ENCODE data around the gene COMMD7. TPM values are rescaled to one million over a fixed set of nuclear protein-coding genes. Genes with fewer than 3 reads are reported as not detected.
"Not testable (repeated sequence)": the region's sequence is repeated elsewhere in the genome, so short reads cannot be mapped to it uniquely, and the experiment has no call there.

COMMD7 gene
- total RNA-seq, 2 experiments from 2014 or later = 35.9 to 38.8 TPM

GRCh38 chr20:32751293-32751692 is 8.0 kb upstream of the COMMD7 start:
- DNase-seq (no peak), ATAC-seq (no peak)
- Mint-ChIP-seq H3K9me3 (ENCODE audit: low read depth) (no peaks in the 10 kb centered on the region), H3K4me1 (peaks cover 7% of the 10 kb centered on the region), H3K27me3 (no peaks in the 10 kb centered on the region), H3K36me3 (ENCODE audit: low read depth) (no peaks in the 10 kb centered on the region), H3K4me3 (no peak overlapping the region), H3K27ac (no peak overlapping the region)
- ChIA-PET POLR2A (no interaction called here), CTCF (no interaction called here)
- intact Hi-C loops (cut with DNase I, micrococcal nuclease) = no loop called here

DNA sequence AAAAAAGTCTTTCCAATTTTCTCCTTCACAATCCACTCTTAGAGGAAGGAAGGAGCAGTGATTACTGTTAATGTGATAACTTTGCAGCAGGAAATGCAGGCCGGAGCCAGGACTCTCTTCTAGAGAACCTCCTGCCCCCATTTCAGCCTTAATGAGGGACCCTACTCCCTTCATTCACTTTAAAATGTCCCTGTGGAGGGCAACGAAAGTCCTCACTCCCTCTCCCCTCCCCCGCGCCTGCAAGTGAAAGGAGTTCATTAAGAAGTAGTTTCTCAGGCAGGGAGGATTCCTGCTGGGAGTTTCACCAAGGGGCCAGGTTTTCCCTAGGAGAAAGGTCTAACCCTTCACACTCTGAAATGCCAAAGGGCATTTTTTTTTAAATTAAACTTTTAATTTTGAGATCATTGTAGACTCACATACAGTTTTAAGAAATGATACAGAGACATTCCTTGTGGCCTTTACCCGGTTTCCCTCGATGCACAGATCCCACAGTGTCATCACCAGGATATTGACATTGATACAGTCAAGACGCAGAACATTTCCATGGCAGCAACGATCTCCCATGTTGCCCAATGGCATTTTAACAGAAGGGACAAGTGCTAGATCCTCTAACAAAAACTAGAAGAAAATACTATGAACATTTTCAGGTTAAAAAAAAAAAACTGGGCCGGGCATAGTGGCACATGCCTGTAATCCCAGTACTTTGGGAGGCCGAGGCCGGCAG is 6.8 kb upstream of the COMMD7 start:
- intact Hi-C loops (cut with DNase I, micrococcal nuclease) = no loop called here
- Mint-ChIP-seq H3K27me3 (no peaks in the 10 kb centered on the region), H3K4me3 (no peak overlapping the region), H3K9me3 (ENCODE audit: low read depth) (no peaks in the 10 kb centered on the region), H3K36me3 (ENCODE audit: low read depth) (no peaks in the 10 kb centered on the region), H3K27ac (no peak overlapping the region), H3K4me1 (peaks cover 8% of the 10 kb centered on the region)
- POLR2A ChIA-PET = no interaction called here
- CTCF ChIA-PET = no interaction called here
- ATAC-seq (no peak), DNase-seq (no peak)

DNA sequence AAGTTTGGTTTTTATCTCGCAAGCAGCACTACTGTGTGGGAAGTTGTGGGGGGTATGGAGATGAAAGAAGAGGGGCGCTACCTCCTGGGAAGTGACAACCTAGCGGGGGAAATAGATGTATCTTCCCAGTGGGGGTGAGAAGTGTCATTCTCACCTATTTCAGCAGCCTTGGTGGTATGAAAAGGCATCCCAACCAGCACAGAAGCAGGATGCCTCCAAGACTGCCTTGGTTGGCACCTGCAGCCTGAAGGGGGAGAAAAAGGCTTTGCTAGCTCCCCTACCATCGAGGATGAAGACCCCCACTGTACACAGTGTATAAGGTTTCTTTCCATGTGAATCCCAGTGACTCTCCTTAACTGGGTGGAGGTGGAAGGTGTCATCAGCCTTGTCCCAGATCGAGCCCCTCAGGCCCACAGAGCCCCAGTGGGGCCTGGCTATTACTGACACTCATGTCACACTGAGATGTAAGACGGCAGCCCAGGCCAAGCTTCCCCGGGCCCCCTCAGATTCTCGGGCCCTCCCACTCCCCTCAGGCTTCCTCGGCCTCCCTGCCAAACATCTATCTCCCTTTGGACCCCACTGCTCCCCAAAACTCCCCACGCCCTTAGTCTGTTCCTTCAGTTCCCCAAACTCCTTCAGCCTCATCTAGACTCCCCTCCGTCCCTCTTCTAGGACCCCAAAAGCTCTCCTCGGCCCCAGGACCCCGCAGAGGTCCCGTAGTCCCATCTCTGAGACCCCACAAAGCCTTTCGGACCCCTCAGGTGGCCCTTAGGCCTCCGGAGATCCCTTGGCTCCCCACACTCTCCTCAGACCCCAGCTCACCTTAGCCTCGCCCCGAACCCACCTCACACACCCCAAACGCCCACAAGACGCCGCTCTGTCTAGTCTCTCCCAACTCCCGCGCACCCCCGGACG is 688 bp downstream of the COMMD7 start:
- ATAC-seq = peak; percentile 20
- H3K4me3 Mint-ChIP-seq = peak overlapping the region; percentile 93
- CTCF ChIA-PET = interaction anchor here (0.5 to 2.5 kb wide), 9 partner anchors 10 to 327 kb away, joined by 3 to 20 read pairs (median 3); no protein-coding TSS in a partner anchor
- no peaks in the 10 kb centered on the region for H3K27me3 Mint-ChIP-seq
- H3K27ac Mint-ChIP-seq = peak overlapping the region; percentile 96
- intact Hi-C loops (cut with DNase I, micrococcal nuclease) = loop anchor here in 1 of 2 experiments (1.0 to 5.0 kb wide), 5 partner anchors 20 to 225 kb away; partner anchors contain the start of gene DNMT3B
- peak; percentile 46 for DNase-seq
- H3K9me3 Mint-ChIP-seq (ENCODE audit: low read depth) = no peaks in the 10 kb centered on the region
- POLR2A ChIA-PET = interaction anchor here (0.5 to 0.9 kb wide), 3 partner anchors 18 to 811 kb away, joined by 3 read pairs; no protein-coding TSS in a partner anchor
- H3K4me1 Mint-ChIP-seq = peaks cover 38% of the 10 kb centered on the region
- H3K36me3 Mint-ChIP-seq (ENCODE audit: low read depth) = no peaks in the 10 kb centered on the region

DNA sequence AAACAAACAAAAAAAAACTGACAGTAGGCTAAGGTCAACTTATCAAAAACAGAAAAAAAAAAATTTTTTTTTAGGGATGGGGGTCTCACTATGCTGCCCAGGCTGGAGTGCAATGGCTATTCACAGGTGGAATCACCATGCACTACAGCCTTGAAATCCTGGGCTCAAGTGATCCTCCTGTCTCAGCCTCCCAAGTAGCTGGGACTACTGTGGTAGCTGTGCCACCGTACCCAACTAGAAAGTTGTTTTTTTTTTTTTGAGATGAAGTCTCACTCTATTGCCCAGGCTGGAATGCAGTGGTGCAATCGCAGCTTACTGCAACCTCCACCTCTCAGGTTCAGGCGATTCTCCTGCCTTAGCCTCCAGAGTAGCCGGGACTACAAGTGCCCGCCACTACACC is 2.1 kb downstream of the COMMD7 start:
- H3K9me3 Mint-ChIP-seq (ENCODE audit: low read depth) = no peaks in the 10 kb centered on the region

GRCh38 chr20:32737371-32738223 is 5.7 kb downstream of the COMMD7 start:
- H3K4me3 Mint-ChIP-seq = no peak overlapping the region
- CTCF ChIA-PET = interaction anchor here (0.6 to 2.8 kb wide), 5 partner anchors 36 to 518 kb away, joined by 3 to 13 read pairs (median 4); no protein-coding TSS in a partner anchor
- intact Hi-C loops (cut with DNase I, micrococcal nuclease) = loop anchor here in 1 of 2 experiments (5.0 kb wide), 1 partner anchor 35 kb away; no protein-coding TSS in a partner anchor
- peaks cover 39% of the 10 kb centered on the region for H3K4me1 Mint-ChIP-seq
- POLR2A ChIA-PET = interaction anchor here (0.5 to 0.6 kb wide), 2 partner anchors 74 to 953 kb away, joined by 3 to 4 read pairs; no protein-coding TSS in a partner anchor
- DNase-seq = peak; percentile 59
- H3K27ac Mint-ChIP-seq = peak overlapping the region; percentile 76
- peak; percentile 90 for ATAC-seq
- H3K36me3 Mint-ChIP-seq (ENCODE audit: low read depth) = peaks cover 3% of the 10 kb centered on the region
- H3K9me3 Mint-ChIP-seq (ENCODE audit: low read depth) = no peaks in the 10 kb centered on the region
- no peaks in the 10 kb centered on the region for H3K27me3 Mint-ChIP-seq

More for the DNA sequence above, 2.1 kb downstream of the COMMD7 start:
- ATAC-seq (no peak), DNase-seq (no peak)
- intact Hi-C loops (cut with DNase I, micrococcal nuclease) = loop anchor here in 1 of 2 experiments (5.0 kb wide), 3 partner anchors 159 to 226 kb away; no protein-coding TSS in a partner anchor
- Mint-ChIP-seq H3K27me3 (no peaks in the 10 kb centered on the region), H3K4me1 (peaks cover 49% of the 10 kb centered on the region), H3K36me3 (ENCODE audit: low read depth) (peaks cover under 1% of the 10 kb centered on the region), H3K27ac (no peak overlapping the region), H3K4me3 (no peak overlapping the region)
- ChIA-PET CTCF (interaction anchor here (0.9 to 1.0 kb wide), 2 partner anchors 9 to 32 kb away, joined by 3 read pairs; no protein-coding TSS in a partner anchor), POLR2A (no interaction called here)

DNA sequence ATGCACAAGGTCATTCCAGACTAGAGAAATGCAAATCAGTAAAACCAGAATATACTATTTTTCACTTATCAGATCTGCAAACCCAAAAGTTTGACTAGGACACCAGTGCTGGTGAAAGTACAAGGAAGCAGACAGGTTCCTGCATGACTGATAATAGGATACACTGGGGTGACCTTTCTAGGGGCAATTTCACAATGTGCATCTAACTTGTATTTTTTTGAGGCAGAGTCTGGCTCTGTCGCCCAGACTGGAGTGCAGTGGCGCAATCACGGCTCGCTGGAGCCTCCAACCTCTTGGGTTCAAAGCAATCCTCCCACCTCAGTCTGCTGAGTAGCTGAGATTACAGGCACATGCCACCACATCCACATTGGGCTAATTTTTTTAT is 11.4 kb downstream of the COMMD7 start:
- Mint-ChIP-seq H3K9me3 (ENCODE audit: low read depth) (no peaks in the 10 kb centered on the region), H3K27ac (no peak overlapping the region), H3K36me3 (ENCODE audit: low read depth) (peaks cover 3% of the 10 kb centered on the region), H3K4me1 (peaks cover 27% of the 10 kb centered on the region), H3K27me3 (no peaks in the 10 kb centered on the region), H3K4me3 (no peak overlapping the region)
- ChIA-PET CTCF (interaction anchor here (0.7 to 2.1 kb wide), 3 partner anchors 10 to 58 kb away, joined by 3 to 10 read pairs (median 5); no protein-coding TSS in a partner anchor), POLR2A (no interaction called here)
- DNase-seq (peak; percentile 41), ATAC-seq (peak; percentile 60)
- intact Hi-C loops (cut with DNase I, micrococcal nuclease) = no loop called here

DNA sequence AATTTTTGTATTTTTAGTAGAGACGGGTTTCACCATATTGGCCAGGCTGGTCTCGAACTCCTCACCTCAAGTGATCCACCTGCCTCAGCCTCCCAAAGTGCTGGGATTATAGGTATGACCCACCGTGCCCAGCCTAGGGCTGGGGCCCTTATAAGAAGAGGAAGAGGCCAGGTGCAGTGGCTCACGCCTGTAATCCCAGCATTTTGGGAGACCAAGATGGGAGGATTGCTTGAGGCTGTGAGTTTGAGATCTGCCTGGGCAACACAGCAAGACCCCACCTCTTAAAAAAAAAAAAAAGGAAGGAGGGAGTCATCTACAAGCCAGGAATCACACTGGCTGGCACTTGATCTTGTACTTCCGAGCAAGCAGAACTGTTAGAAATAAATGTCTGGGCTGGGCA is 13.9 kb downstream of the COMMD7 start:
- peaks cover 14% of the 10 kb centered on the region for H3K4me1 Mint-ChIP-seq
- ATAC-seq; H3K36me3 Mint-ChIP-seq (ENCODE audit: low read depth); intact Hi-C loops (cut with DNase I, micrococcal nuclease); CTCF ChIA-PET; H3K27me3 Mint-ChIP-seq; POLR2A ChIA-PET; H3K9me3 Mint-ChIP-seq (ENCODE audit: low read depth); H3K4me3 Mint-ChIP-seq; DNase-seq; H3K27ac Mint-ChIP-seq: not testable (repeated sequence)

DNA sequence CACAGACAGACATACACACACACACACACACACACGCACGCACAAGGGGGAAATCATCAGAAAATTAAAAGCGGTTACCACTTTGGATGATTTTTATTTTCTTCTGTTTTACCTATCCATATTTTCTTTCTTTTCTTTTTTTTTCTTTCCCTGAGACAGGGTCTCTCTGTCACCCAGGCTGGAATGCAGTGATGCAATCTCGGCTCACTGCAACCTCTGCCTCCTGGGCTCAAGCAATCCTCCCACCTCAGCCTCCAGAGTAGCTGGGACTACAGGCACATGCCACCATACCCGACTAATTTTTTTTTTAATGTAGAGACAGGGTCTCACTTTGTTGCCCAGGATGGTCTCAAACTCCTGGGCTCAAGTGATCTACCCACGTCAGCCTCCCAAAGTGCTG is 14.8 kb downstream of the COMMD7 start:
- H3K36me3 Mint-ChIP-seq (ENCODE audit: low read depth); DNase-seq; intact Hi-C loops (cut with DNase I, micrococcal nuclease); CTCF ChIA-PET; H3K4me3 Mint-ChIP-seq; H3K27me3 Mint-ChIP-seq; ATAC-seq; H3K9me3 Mint-ChIP-seq (ENCODE audit: low read depth); POLR2A ChIA-PET; H3K27ac Mint-ChIP-seq: not testable (repeated sequence)
- H3K4me1 Mint-ChIP-seq = peaks cover 14% of the 10 kb centered on the region

DNA sequence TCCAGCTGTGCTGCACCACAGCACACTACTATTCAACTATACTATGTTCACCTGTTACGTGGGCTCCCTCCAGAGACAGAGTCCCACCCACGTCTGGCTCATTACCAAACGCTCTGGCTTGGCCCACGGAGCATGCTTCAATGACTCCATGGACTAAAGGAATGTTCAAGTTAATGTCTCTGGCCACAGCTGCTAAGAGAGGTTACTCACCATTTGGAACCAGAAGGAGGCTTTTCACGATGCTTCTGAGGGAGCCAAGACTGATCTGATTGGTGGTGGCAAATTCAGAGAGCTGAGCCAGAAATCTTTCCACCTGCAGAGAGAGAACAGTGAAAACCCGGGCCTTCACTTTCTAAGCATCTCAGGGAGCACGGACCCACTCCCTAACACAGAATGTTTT is 15.6 kb downstream of the COMMD7 start:
- Mint-ChIP-seq H3K36me3 (ENCODE audit: low read depth) (peaks cover 6% of the 10 kb centered on the region), H3K27ac (no peak overlapping the region), H3K27me3 (no peaks in the 10 kb centered on the region), H3K4me3 (no peak overlapping the region), H3K9me3 (ENCODE audit: low read depth) (no peaks in the 10 kb centered on the region), H3K4me1 (peaks cover 14% of the 10 kb centered on the region)
- ChIA-PET POLR2A (no interaction called here), CTCF (interaction anchor here (0.9 kb wide), 1 partner anchor 52 kb away, joined by 3 read pairs; no protein-coding TSS in a partner anchor)
- DNase-seq (no peak), ATAC-seq (no peak)
- intact Hi-C loops (cut with DNase I, micrococcal nuclease) = no loop called here

GRCh38 chr20:32718749-32719348 is 24.4 kb downstream of the COMMD7 start:
- Mint-ChIP-seq H3K9me3 (ENCODE audit: low read depth) (no peaks in the 10 kb centered on the region), H3K27ac (no peak overlapping the region), H3K27me3 (no peaks in the 10 kb centered on the region), H3K4me1 (no peaks in the 10 kb centered on the region), H3K36me3 (ENCODE audit: low read depth) (peaks cover 14% of the 10 kb centered on the region), H3K4me3 (no peak overlapping the region)
- CTCF ChIA-PET = interaction anchor here (0.6 to 1.5 kb wide), 3 partner anchors 22 to 1192 kb away, joined by 3 to 4 read pairs (median 3); no protein-coding TSS in a partner anchor
- DNase-seq (no peak), ATAC-seq (no peak)
- POLR2A ChIA-PET = no interaction called here
- intact Hi-C loops (cut with DNase I, micrococcal nuclease) = no loop called here
